OCI-LY3 (cell line): ENCODE results near the gene RAPGEF1.

Source experiments
- CTCF ChIP-seq: fragments of 200-600, 300-600 bp; sonication (generic); IDR thresholded peaks from 2 replicates; pipeline ENCODE4 v1.5.1; 2014; ENCODE audit warnings: antibody characterized with exemption, low read length, low read depth
- EZH2phosphoT487 ChIP-seq: fragments of 200-600 bp; shearing (Covaris generic); IDR thresholded peaks from 2 replicates; pipeline ENCODE4 v1.6.1; 2018; ENCODE audit warnings: antibody characterized with exemption, mixed run types, low read depth

- no peak for TF ChIP-seq CTCF
- TF ChIP-seq EZH2phosphoT487, result no peak
These were observed 45.0 kb upstream of the RAPGEF1 start for GRCh38 chr9:131784748-131785501.
